Limb (tissue), 2 donors: ENCODE measurements around the gene RASA3.
A peak's percentile ranks its signal among the peaks of the same experiment; 100 is the strongest.
"Not testable (repeated sequence)": the region's sequence is repeated elsewhere in the genome, so short reads cannot be mapped to it uniquely, and the experiment has no call there.

ENCODE experiments used
- DNase-seq, 2 donors: peaks; one replicate each; pipeline ENCODE4 v3.0.0-alpha.2; 2016; ENCODE audit errors: extremely low spot score in 2 of 2

RASA3 gene

GRCh38 chr13:114157869-114158495 lies 25.6 kb upstream of the RASA3 start:
- DNase-seq: no peak

GRCh38 chr13:114155926-114156883 lies 23.8 kb upstream of the RASA3 start:
- no peak for DNase-seq

- no peak for DNase-seq
These were observed 22.9 kb upstream of the RASA3 start for GRCh38 chr13:114155320-114155719.

- DNase-seq: no peak
These were observed 22.1 kb upstream of the RASA3 start for GRCh38 chr13:114154476-114154875.

GRCh38 chr13:114153485-114154080 lies 21.2 kb upstream of the RASA3 start:
- DNase-seq: no peak

GRCh38 chr13:114152831-114153371 lies 20.5 kb upstream of the RASA3 start:
- DNase-seq: no peak

- no peak for DNase-seq
These were observed 19.8 kb upstream of the RASA3 start for GRCh38 chr13:114152285-114152645.

GRCh38 chr13:114151565-114152284 lies 19.3 kb upstream of the RASA3 start:
- no peak for DNase-seq

- no peak for DNase-seq
These were observed 18.6 kb upstream of the RASA3 start for GRCh38 chr13:114151031-114151430.

GRCh38 chr13:114149774-114150740 lies 17.6 kb upstream of the RASA3 start:
- no peak for DNase-seq

- DNase-seq: not testable (repeated sequence)
These were observed 16.5 kb upstream of the RASA3 start for GRCh38 chr13:114148886-114149285.

- no peak for DNase-seq
These were observed 16.1 kb upstream of the RASA3 start for GRCh38 chr13:114148521-114148855.

GRCh38 chr13:114147803-114148520 lies 15.5 kb upstream of the RASA3 start:
- peak in 1 of 2 donors; percentile 20 for DNase-seq

- DNase-seq: peak in 1 of 2 donors; percentile 30
These were observed 14.2 kb upstream of the RASA3 start for GRCh38 chr13:114146629-114147028.

GRCh38 chr13:114146173-114146572 lies 13.8 kb upstream of the RASA3 start:
- no peak for DNase-seq

GRCh38 chr13:114145722-114146121 lies 13.3 kb upstream of the RASA3 start:
- DNase-seq: peak in 1 of 2 donors; percentile 19

GRCh38 chr13:114145256-114145655 lies 12.8 kb upstream of the RASA3 start:
- DNase-seq: no peak

GRCh38 chr13:114144606-114145244 lies 12.3 kb upstream of the RASA3 start:
- DNase-seq: peak in 1 of 2 donors; percentile 18
